ENCODE measurements around the gene PPP4R3B.
"Not testable (repeated sequence)": the region's sequence is repeated elsewhere in the genome, so short reads cannot be mapped to it uniquely, and the experiment has no call there.

The PPP4R3B gene

DNA sequence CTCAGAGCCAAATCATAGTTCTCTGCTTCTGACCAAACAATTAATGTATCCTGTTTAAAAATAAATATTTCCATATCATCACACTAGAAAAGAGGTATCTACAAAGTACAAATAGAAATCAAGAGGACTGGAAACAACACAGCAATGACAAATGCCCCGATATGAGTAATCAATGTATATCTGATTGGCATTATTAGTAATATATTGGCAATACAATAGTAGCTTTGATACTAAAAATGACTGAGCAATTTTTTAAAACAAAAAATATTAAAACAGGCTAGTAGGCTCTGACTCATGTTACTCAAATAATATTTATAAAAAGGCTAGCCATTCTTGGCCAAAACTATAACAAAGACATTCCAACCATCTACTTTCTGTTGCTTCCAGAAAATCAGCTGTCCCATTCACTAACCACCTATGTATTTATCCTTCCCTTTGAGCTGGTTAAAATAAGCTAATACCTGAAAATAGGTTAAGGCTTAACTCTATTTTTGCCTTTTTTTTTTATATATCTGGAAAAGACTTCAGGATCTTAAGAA, 13.3 kb downstream of the PPP4R3B start:
- Histone ChIP-seq H3K9ac (ENCODE audit: low read depth, low read length) (no peak overlapping the region), H3K4me2 (ENCODE audit: insufficient read depth, low read length) (no peak overlapping the region), H3K36me3 (ENCODE audit: insufficient read depth, low read length) (peaks cover 51% of the 10 kb centered on the region), H3K79me2 (ENCODE audit: insufficient read depth, low read length) (peaks cover 78% of the 10 kb centered on the region), H3K27me3 (ENCODE audit: insufficient read depth, low read length, poor library complexity) (no peaks in the 10 kb centered on the region), H3K9me3 (ENCODE audit: insufficient read depth, low read length, severe bottlenecking) (no peaks in the 10 kb centered on the region), H3K27ac (ENCODE audit: low read length) (no peak overlapping the region), H4K20me1 (ENCODE audit: insufficient read depth, low read length) (peaks cover 6% of the 10 kb centered on the region; the same call in 1 of the 2 replicates), H2AFZ (ENCODE audit: low read depth, low read length) (no peak overlapping the region), H3K4me1 (ENCODE audit: insufficient read depth, low read length) (no peaks in the 10 kb centered on the region), H3K4me3 (ENCODE audit: low read depth in 1 of 2, low read length in 2 of 2) (no peak overlapping the region)
- ATAC-seq (ENCODE audit: insufficient read depth, low read depth), result no peak
- no peak for DNase-seq
- TF ChIP-seq CTCF (IDR thresholded peaks at IDR 0.05; ENCODE audit: borderline replicate concordance, extremely low read depth, low read length, poor library complexity, severe bottlenecking), result no peak
- TF ChIP-seq EZH2 (IDR thresholded peaks at IDR 0.05; ENCODE audit: borderline replicate concordance, low read depth, low read length, severe bottlenecking), result no peak

DNA sequence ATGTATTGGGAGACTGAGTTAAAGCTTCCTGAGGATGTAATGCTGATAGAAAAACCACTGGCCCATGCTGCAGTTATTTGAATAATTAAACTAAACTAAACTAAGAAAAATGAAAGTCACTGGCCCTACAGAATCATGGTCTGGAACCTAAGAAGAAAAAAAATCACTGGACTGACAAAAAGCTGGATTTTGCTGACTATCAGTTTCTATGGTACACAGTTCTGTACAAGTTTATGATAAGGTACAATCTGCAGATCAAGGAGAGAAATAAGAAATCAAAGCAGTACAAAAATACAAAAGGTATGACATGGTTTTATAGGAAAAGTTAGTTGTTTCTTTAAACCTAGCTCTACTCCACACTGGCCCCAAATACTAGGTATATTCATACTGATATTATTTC, 15.6 kb downstream of the PPP4R3B start:
- Histone ChIP-seq H3K4me2 (ENCODE audit: insufficient read depth, low read length) (no peak overlapping the region), H3K9ac (ENCODE audit: low read depth, low read length) (no peak overlapping the region), H3K27me3 (ENCODE audit: insufficient read depth, low read length, poor library complexity) (no peaks in the 10 kb centered on the region), H3K36me3 (ENCODE audit: insufficient read depth, low read length) (peaks cover 57% of the 10 kb centered on the region), H3K9me3 (ENCODE audit: insufficient read depth, low read length, severe bottlenecking) (no peaks in the 10 kb centered on the region), H3K4me3 (ENCODE audit: low read depth in 1 of 2, low read length in 2 of 2) (no peak overlapping the region), H4K20me1 (ENCODE audit: insufficient read depth, low read length) (peaks cover 3% of the 10 kb centered on the region; the same call in 1 of the 2 replicates), H3K27ac (ENCODE audit: low read length) (no peak overlapping the region), H3K4me1 (ENCODE audit: insufficient read depth, low read length) (no peaks in the 10 kb centered on the region), H2AFZ (ENCODE audit: low read depth, low read length) (no peak overlapping the region), H3K79me2 (ENCODE audit: insufficient read depth, low read length) (peaks cover 62% of the 10 kb centered on the region)
- DNase-seq (no peak), ATAC-seq (ENCODE audit: insufficient read depth, low read depth) (no peak)
- TF ChIP-seq EZH2 (IDR thresholded peaks at IDR 0.05; ENCODE audit: borderline replicate concordance, low read depth, low read length, severe bottlenecking) (no peak), CTCF (IDR thresholded peaks at IDR 0.05; ENCODE audit: borderline replicate concordance, extremely low read depth, low read length, poor library complexity, severe bottlenecking) (no peak)

GRCh38 chr2:55598056-55598795, 19.2 kb downstream of the PPP4R3B start:
- Histone ChIP-seq H3K27ac (ENCODE audit: low read length) (no peak overlapping the region), H3K9me3 (ENCODE audit: insufficient read depth, low read length, severe bottlenecking) (no peaks in the 10 kb centered on the region), H3K79me2 (ENCODE audit: insufficient read depth, low read length) (peaks cover 51% of the 10 kb centered on the region), H3K4me3 (ENCODE audit: low read depth in 1 of 2, low read length in 2 of 2) (no peak overlapping the region), H2AFZ (ENCODE audit: low read depth, low read length) (no peak overlapping the region), H3K36me3 (ENCODE audit: insufficient read depth, low read length) (peaks cover 72% of the 10 kb centered on the region), H3K4me1 (ENCODE audit: insufficient read depth, low read length) (no peaks in the 10 kb centered on the region), H3K9ac (ENCODE audit: low read depth, low read length) (no peak overlapping the region), H3K27me3 (ENCODE audit: insufficient read depth, low read length, poor library complexity) (no peaks in the 10 kb centered on the region), H4K20me1 (ENCODE audit: insufficient read depth, low read length) (peaks cover 3% of the 10 kb centered on the region; the same call in 1 of the 2 replicates), H3K4me2 (ENCODE audit: insufficient read depth, low read length) (no peak overlapping the region)
- ATAC-seq (ENCODE audit: insufficient read depth, low read depth) (no peak), DNase-seq (no peak)
- TF ChIP-seq CTCF (IDR thresholded peaks at IDR 0.05; ENCODE audit: borderline replicate concordance, extremely low read depth, low read length, poor library complexity, severe bottlenecking), result no peak
- TF ChIP-seq EZH2 (IDR thresholded peaks at IDR 0.05; ENCODE audit: borderline replicate concordance, low read depth, low read length, severe bottlenecking), result no peak

DNA sequence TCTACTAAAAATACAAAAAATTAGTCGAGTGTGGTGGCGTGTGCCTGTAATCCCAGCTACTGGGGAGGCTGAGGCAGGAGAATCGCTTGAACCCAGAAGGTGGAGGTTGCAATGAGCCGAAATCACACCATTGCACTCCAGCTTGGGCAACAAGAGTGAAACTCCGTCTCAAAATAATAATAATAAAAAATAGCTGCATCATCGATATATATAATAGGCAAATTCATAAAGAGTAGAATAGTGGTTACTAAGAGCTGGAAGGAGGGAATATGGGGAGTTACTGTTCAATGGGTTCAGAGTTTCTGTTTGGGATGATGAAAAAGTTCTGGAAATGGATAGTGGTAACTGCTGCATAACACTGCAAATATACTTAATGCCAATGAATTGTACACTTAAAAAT, 20.6 kb downstream of the PPP4R3B start:
- ATAC-seq (ENCODE audit: insufficient read depth, low read depth); H2AFZ ChIP-seq (ENCODE audit: low read depth, low read length): not testable (repeated sequence)

More for the DNA sequence above, 20.6 kb downstream of the PPP4R3B start:
- peaks cover 39% of the 10 kb centered on the region for H3K79me2 ChIP-seq (ENCODE audit: insufficient read depth, low read length)
- peaks cover 58% of the 10 kb centered on the region for H3K36me3 ChIP-seq (ENCODE audit: insufficient read depth, low read length)
- H3K27me3 ChIP-seq (ENCODE audit: insufficient read depth, low read length, poor library complexity); H3K4me1 ChIP-seq (ENCODE audit: insufficient read depth, low read length); H3K9me3 ChIP-seq (ENCODE audit: insufficient read depth, low read length, severe bottlenecking); H3K4me3 ChIP-seq (ENCODE audit: low read depth in 1 of 2, low read length in 2 of 2); DNase-seq; H3K9ac ChIP-seq (ENCODE audit: low read depth, low read length); H3K4me2 ChIP-seq (ENCODE audit: insufficient read depth, low read length); H4K20me1 ChIP-seq (ENCODE audit: insufficient read depth, low read length); H3K27ac ChIP-seq (ENCODE audit: low read length): not testable (repeated sequence)
